Measurements from ENCODE around the gene RAB26.

Gene RAB26

DNA sequence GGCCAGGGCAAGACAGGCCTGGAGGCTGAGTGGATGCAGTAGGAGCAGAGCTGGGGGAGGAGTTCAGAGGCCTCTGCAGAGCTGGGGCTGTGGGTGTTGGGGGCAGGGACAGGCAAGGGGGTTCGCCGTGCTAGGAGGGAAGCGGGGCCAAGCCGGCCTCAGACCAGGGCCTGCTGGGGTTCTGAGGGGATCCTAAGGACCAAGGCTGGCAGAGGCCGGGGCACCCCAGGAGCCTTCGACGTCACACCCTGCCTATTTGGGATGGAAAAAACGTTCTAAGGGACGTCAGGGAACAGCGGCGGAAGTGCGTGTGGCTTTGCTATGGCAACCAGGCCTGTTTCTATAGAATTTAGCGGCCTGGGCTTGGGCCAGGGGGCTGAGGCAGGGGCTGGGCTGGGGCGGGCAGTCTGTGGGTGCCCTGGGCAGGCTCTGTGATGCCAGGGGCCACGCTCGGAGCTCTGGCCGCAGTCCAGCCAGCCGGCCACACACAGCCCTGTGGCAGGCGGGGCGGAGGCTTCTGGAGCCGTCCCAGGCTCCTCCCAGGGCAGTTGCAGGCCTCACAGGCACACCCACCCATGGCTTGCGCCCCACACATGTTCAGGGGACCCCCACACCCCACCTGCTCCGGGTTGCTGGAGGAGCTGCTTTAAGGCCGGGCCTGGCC is 10.9 kb downstream of the RAB26 start:
- no peak for DNase-seq

DNA sequence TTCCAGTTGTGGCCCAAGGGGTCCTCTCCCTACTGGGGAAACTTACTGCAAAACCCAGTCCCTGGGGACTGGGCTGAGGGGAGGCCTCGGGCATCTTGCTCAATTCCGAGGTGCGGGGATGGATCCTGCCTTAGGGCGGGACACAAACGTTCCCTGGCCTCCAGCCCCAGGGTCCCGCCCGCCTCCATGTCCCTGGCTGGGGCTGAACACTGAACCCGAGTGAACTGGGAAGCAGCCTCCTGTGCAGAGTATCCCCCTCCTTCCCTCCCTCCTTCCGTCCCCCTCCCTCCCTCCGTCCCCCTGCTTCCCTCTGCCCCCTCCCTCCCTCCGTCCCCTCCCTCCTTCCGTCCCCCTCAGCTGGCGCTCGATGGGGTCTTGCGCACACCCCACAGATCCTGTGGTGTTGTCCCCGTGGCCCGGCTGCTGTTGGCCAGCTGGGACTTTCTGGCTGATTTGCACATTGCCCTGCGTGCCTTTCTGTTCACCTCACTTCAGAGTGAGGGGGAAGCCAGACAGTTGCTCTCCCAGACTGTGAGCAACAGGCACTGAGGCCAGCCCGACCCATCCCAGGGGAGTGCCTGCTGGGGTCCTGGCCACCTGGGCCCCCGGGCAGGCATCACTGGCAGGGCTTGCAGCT is 12.6 kb downstream of the RAB26 start:
- DNase-seq: no peak

GRCh38 chr16:2161911-2162310 is 13.5 kb downstream of the RAB26 start:
- DNase-seq: no peak

DNA sequence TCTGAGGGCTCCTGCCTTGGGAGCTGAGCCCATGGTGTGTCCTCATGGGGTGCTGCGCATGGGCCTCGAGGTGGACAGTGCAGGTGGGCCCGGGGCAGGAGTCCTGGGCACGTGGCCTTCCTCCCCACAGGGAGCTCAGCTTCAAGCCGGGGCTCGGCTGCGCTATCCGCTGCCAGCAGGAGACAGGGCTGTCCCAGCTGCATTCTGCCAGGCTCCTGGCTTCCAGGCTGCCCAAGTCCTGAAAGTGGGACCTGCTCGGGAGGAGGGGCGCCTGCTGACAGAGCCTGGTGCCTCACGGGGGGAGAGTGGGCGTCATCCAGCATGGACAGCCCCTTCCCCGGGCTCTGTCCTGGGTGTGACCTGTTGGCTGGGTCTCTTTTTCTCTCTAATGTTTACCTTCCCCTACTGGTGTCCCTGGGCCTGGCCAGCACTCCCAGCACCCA is 14.3 kb downstream of the RAB26 start:
- DNase-seq: no peak

GRCh38 chr16:2163211-2163881 is 14.9 kb downstream of the RAB26 start:
- no peak for DNase-seq

DNA sequence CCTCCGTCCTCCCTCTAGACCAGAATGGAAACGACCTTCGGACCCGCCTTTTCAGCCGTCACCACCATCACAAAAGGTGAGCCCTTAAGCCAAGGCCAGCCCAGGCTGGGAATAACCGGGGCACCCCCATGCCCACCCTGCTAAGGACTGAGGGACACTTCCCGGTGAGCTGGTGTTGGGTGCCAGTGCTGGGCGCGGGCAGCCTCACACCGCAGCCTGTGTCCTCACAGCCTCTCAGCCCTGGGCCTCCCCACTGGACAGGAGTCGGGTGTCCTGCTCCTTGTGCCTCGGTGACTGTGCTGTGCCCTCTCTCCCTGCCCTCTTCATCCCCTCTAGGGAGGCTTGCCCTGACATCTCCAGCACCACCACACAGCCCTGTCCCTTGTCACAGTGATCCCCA is 17.4 kb downstream of the RAB26 start:
- DNase-seq: no peak

DNA sequence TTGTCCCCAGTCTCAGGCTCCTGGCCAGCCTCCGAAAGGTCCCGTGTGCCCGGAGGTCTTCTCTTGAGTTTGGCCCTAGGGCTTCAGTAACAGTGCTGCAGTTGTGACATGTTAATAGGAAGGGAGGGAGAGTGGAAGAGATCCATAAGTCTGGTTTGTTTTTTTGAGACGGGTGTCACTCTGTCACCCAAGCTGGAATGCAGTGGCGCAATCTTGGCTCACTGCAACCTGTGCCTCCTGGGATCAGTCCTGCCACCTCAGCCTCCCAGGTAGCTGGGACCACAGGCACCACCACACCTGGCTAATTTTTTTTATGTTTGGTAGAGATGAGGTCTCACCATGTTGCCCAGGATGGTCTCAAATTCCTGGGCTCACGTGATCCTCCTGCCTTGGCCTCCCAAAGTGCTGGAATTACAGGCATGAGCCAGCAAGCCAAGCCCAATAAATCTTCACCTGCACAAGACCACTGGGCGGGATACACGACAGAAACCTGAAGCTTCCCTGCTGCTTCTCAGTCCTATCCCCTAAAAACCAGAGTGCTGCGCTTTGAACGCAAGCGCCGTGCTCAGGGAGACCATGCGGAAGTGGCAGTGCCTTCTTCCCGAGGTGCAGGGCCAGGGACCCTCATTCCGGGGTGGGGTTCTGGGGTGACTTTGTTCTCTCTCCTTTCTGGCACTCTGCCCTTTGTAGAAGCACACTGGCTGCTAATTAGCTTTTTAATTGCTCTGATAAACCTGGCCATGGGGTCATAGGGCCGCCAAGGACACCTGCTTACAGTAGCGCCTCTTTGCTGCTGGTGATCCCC is 18.0 kb downstream of the RAB26 start:
- DNase-seq: no peak

DNA sequence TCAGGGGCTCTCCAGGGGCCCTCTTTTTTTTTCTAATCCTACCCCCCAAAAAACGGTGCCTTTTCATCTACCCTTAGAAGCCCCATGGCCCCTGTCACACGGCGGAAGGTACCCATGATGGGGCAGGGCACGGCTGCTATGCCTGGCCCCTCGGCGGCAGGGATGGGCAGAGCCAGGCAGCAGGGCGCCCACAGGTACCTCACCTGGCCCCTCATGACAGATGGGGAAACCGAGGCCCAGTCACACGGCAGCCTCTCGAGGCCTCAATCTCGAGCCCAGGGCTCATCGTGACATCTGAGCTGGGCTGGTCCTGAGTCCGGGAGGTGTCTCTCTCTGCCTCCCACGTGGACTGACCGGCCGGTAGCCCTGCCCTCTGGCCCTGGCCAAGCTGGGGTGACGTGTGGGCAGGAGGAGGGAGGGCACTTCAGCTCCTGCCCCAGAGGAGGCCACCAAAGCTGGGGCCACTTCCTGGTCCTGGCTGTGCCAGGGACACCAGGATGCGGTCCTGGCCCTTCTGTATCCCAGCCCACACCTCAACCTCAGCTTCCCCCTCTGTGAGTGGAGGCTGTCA is 18.7 kb downstream of the RAB26 start:
- no peak for DNase-seq

GRCh38 chr16:2170080-2170479 is 21.7 kb downstream of the RAB26 start:
- DNase-seq: no peak

- no peak for DNase-seq
These were observed 22.4 kb downstream of the RAB26 start for GRCh38 chr16:2170587-2171435.

GRCh38 chr16:2171601-2172178 is 23.3 kb downstream of the RAB26 start:
- DNase-seq: no peak

GRCh38 chr16:2172688-2173335 is 24.4 kb downstream of the RAB26 start:
- no peak for DNase-seq

DNA sequence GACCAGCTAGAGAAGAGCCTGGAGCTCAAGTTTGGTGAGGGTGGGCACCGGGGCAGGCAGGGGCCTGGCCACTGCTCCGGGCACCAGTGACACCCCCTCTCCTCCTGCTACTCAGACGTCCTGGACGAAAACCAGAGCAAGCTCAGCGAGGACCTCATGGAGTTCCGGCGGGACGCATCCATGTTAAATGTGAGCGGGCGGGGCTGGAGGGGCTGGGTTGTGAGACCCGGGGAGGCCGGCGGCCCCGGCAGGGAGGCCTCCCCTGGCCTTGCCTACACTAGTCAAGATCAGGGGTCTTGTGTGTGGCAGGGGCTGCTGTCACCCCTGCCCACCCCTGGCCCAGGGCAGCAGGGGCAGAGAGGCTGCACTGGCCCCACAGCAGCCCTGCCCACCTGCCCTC is 24.9 kb downstream of the RAB26 start:
- DNase-seq: no peak

- no peak for DNase-seq
These were observed 25.5 kb downstream of the RAB26 start for GRCh38 chr16:2173916-2174315.

DNA sequence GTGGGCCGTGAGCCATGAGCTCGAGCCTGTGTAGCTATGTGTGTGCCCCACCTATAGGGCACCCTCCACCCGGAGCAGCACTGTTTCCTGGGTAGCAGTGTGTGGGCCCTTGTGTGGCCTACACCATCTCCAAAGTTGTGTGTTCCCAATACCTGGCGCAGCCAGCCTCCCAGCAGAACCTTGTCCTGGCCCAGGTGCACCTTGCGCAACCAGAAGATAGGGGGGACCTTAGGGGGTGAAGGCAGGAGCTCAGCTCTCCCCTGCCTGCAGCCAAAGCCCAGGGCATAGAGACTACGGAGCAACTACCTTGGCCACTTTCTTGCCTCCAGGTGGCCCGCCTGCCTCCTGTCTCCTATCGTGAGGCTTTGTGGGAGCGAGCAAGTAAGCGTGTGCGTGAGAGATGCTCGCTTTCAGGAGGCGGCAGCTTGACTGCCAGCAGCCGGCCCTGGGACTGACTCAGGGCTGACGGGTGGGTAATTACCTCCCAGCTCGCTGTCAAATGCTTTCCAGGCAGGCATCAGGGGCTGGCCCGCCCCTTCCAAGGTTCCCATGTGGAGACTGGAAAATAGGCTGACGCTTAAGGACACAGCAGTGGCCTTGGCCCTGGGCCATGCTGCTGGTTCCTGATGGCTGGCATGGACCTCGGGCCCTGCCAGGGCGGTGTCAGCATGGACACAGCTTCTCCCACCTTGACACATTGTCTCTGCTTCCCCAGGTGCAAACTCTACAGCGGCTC is 26.1 kb downstream of the RAB26 start:
- no peak for DNase-seq

DNA sequence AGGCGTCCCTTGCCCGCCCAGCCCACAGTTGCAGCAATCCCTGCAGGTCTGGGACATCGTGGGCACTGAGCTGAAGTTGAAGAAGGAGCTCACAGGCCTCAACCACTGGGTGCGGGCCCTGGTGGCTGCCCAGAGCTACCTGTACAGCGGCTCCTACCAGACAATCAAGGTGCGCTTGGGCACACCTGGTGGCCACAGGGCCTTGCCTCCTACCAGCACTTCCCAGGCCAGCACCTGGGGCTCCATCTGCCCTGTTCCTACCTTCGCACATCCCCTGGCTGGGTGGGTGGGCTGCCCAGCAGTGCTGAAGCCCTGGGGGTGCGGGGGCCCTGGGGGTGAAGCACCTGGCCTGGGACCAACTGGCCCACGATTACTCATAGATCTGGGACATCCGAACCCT is 27.0 kb downstream of the RAB26 start:
- DNase-seq: no peak

DNA sequence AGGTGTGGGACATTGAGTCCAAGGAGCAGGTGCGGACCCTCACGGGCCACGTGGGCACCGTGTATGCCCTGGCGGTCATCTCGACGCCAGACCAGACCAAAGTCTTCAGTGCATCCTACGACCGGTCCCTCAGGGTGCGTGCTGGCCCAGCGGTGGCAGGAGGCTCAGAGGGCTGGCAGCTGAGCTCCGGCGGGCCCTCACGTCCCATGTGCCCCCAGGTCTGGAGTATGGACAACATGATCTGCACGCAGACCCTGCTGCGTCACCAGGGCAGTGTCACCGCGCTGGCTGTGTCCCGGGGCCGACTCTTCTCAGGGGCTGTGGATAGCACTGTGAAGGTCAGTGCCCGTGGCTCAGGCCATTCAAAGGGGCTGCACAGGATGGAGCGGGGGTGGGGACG is 27.6 kb downstream of the RAB26 start:
- no peak for DNase-seq

DNA sequence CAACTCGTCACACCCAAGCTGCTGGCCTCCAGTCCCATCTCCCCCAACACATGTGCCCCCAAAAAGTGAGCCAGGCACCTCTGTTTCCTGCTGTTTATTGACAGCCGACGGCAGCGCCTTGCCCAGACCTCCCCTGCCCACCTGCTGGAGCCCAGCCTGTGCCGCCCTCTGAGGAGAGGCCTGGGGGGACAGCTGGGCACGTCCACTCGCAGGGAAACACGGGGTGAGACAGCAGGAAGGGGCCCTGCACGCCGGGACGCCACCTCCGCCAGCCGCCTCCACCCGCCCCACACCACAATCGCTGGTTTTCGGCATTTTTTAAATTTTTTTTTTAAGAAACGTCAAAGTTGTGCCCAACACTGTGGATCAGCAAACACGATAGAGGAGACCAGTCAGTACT is 28.7 kb downstream of the RAB26 start:
- DNase-seq: no peak

- no peak for DNase-seq
These were observed 29.1 kb downstream of the RAB26 start for GRCh38 chr16:2177561-2177960.
